Breast epithelium (tissue), 3 donors: ENCODE data around the gene CUL3.

Experiments
- CTCF ChIP-seq, 3 donors: fragments of 450-650 bp; IDR thresholded peaks; one replicate each; pipeline ENCODE4 v1.5.1; 2016 to 2017; ENCODE audit warnings: antibody characterized with exemption in 3 of 3, mild to moderate bottlenecking in 3 of 3, moderate library complexity in 3 of 3
- POLR2A ChIP-seq: fragments of 450-650 bp; IDR thresholded peaks from one replicate; pipeline ENCODE4 v1.6.1; 2016; ENCODE audit warnings: antibody characterized with exemption, mild to moderate bottlenecking, moderate library complexity
- POLR2AphosphoS5 ChIP-seq, 3 donors: sonication (generic); formaldehyde crosslinking; IDR thresholded peaks; one replicate each; pipeline ENCODE4 v1.6.1; 2017; ENCODE audit warnings: antibody characterized with exemption in 3 of 3

- TF ChIP-seq CTCF (IDR thresholded peaks at IDR 0.05): no peak
- no peak for TF ChIP-seq POLR2A
- TF ChIP-seq POLR2AphosphoS5 (IDR thresholded peaks at IDR 0.05): no peak
Observed at GRCh38 chr2:224596289-224596688, 11.1 kb upstream of the CUL3 start.
